ENCODE results near the gene VSIG10L2.

DNA sequence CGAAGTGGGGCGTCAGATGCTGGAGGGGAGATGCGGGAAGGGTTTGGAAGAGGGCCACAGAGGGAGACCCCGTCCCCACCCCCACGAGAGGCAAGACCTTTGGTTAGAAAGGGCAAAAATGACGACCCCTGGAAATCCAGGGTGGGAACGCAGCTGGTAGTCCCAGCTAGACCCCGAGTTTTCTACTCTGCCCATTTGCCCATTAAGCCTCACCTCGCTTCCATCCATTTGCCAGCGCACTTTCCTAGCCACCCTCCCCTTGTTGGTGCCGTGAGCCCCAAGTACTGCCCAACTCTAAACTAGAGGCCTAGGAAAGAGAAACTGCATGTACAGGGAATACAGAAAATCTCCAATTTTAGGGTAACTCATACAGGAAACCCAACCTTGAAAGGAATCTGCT is 41.2 kb upstream of the VSIG10L2 start:
- TF ChIP-seq, protein P1, sequence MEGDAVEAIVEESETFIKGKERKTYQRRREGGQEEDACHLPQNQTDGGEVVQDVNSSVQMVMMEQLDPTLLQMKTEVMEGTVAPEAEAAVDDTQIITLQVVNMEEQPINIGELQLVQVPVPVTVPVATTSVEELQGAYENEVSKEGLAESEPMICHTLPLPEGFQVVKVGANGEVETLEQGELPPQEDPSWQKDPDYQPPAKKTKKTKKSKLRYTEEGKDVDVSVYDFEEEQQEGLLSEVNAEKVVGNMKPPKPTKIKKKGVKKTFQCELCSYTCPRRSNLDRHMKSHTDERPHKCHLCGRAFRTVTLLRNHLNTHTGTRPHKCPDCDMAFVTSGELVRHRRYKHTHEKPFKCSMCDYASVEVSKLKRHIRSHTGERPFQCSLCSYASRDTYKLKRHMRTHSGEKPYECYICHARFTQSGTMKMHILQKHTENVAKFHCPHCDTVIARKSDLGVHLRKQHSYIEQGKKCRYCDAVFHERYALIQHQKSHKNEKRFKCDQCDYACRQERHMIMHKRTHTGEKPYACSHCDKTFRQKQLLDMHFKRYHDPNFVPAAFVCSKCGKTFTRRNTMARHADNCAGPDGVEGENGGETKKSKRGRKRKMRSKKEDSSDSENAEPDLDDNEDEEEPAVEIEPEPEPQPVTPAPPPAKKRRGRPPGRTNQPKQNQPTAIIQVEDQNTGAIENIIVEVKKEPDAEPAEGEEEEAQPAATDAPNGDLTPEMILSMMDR (IDR thresholded peaks at IDR 0.05): no peak
- TF ChIP-seq EP300 (IDR thresholded peaks at IDR 0.05) (no peak), POLR2AphosphoS5 (IDR thresholded peaks at IDR 0.05) (no peak), POLR2A (IDR thresholded peaks at IDR 0.05) (no peak)
